ENCODE measurements around the gene HSD17B2.
"Not testable (repeated sequence)": the region's sequence is repeated elsewhere in the genome, so short reads cannot be mapped to it uniquely, and the experiment has no call there.

HSD17B2 gene

GRCh38 chr16:82034981-82035612 is at the start of gene HSD17B2:
Gene HSD17B2, plus strand, starts transcription at chr16:82035253. Its CDS starts 172 bp downstream, at chr16:82035425.
- no peak for DNase-seq (ENCODE audit: low read depth, low spot score)

- no peak for DNase-seq (ENCODE audit: low read depth, low spot score)
Observed at GRCh38 chr16:81987121-81987520, 47.9 kb upstream of the HSD17B2 start.

GRCh38 chr16:81987706-81988105 is 47.3 kb upstream of the HSD17B2 start:
- no peak for DNase-seq (ENCODE audit: low read depth, low spot score)

- DNase-seq (ENCODE audit: low read depth, low spot score): no peak
Observed at GRCh38 chr16:81992859-81993258, 42.2 kb upstream of the HSD17B2 start.

GRCh38 chr16:81994485-81994884 is 40.6 kb upstream of the HSD17B2 start:
- no peak for DNase-seq (ENCODE audit: low read depth, low spot score)

GRCh38 chr16:81995651-81996050 is 39.4 kb upstream of the HSD17B2 start:
- DNase-seq (ENCODE audit: low read depth, low spot score): no peak

- no peak for DNase-seq (ENCODE audit: low read depth, low spot score)
Observed at GRCh38 chr16:81996664-81997509, 38.2 kb upstream of the HSD17B2 start.

- no peak for DNase-seq (ENCODE audit: low read depth, low spot score)
Observed at GRCh38 chr16:81997738-81998137, 37.3 kb upstream of the HSD17B2 start.

GRCh38 chr16:82002831-82003230 is 32.2 kb upstream of the HSD17B2 start:
- no peak for DNase-seq (ENCODE audit: low read depth, low spot score)

GRCh38 chr16:82004601-82005000 is 30.5 kb upstream of the HSD17B2 start:
- DNase-seq (ENCODE audit: low read depth, low spot score): no peak

- no peak for DNase-seq (ENCODE audit: low read depth, low spot score)
Observed at GRCh38 chr16:82005027-82005830, 29.8 kb upstream of the HSD17B2 start.

GRCh38 chr16:82006036-82006435 is 29.0 kb upstream of the HSD17B2 start:
- no peak for DNase-seq (ENCODE audit: low read depth, low spot score)

- DNase-seq (ENCODE audit: low read depth, low spot score): no peak
Observed at GRCh38 chr16:82007189-82007588, 27.9 kb upstream of the HSD17B2 start.

GRCh38 chr16:82008957-82009592 is 26.0 kb upstream of the HSD17B2 start:
- no peak for DNase-seq (ENCODE audit: low read depth, low spot score)

- not testable (repeated sequence) for DNase-seq (ENCODE audit: low read depth, low spot score)
Observed at GRCh38 chr16:82009789-82010188, 25.3 kb upstream of the HSD17B2 start.

GRCh38 chr16:82010649-82011048 is 24.4 kb upstream of the HSD17B2 start:
- no peak for DNase-seq (ENCODE audit: low read depth, low spot score)

GRCh38 chr16:82011199-82011641 is 23.8 kb upstream of the HSD17B2 start, which contains the start of gene SDR42E1:
Gene SDR42E1, minus strand, starts transcription at chr16:82011470. Its CDS starts 10,612 bp downstream, at chr16:82000858.
- no peak for DNase-seq (ENCODE audit: low read depth, low spot score)

- no peak for DNase-seq (ENCODE audit: low read depth, low spot score)
Observed at GRCh38 chr16:82013139-82013538, 21.9 kb upstream of the HSD17B2 start.

- DNase-seq (ENCODE audit: low read depth, low spot score): no peak
Observed at GRCh38 chr16:82016263-82016662, 18.8 kb upstream of the HSD17B2 start.

GRCh38 chr16:82016964-82017363 is 18.1 kb upstream of the HSD17B2 start:
- no peak for DNase-seq (ENCODE audit: low read depth, low spot score)

GRCh38 chr16:82017911-82018568 is 17.0 kb upstream of the HSD17B2 start:
- no peak for DNase-seq (ENCODE audit: low read depth, low spot score)
